WERI-Rb-1 (cell line): Measurements from ENCODE around the gene PRRG2.

Source experiments
- DNase-seq: peaks from one replicate; pipeline ENCODE4 v3.0.0-alpha.2; 2020
- H3K27ac ChIP-seq: fragments of 250-450 bp; sonication (Bioruptor Pico); 2 replicates; pipeline ENCODE4 v1.5.1; 2020; ENCODE audit warnings: mild to moderate bottlenecking, moderate library complexity
- H3K27me3 ChIP-seq: fragments of 250-450 bp; sonication (Bioruptor Pico); 2 replicates; pipeline ENCODE4 v1.5.1; 2021; ENCODE audit warnings: mild to moderate bottlenecking, low read depth, moderate library complexity; ENCODE audit not compliant: insufficient read depth, severe bottlenecking
- H3K36me3 ChIP-seq: fragments of 250-450 bp; sonication (Bioruptor Pico); 2 replicates; pipeline ENCODE4 v1.5.1; 2020; ENCODE audit warnings: mild to moderate bottlenecking, moderate library complexity
- H3K4me3 ChIP-seq: 2 replicates; pipeline ENCODE4 v1.5.1; 2011; ENCODE audit warnings: low read depth, mild to moderate bottlenecking, control low read depth, low read length
- H3K9me3 ChIP-seq: fragments of 250-450 bp; sonication (Bioruptor Pico); 2 replicates; pipeline ENCODE4 v1.5.1; 2021; ENCODE audit warnings: mild to moderate bottlenecking, moderate library complexity; ENCODE audit not compliant: severe bottlenecking
- CTCF ChIP-seq: IDR thresholded peaks from 2 replicates; pipeline ENCODE4 v1.5.1; 2011; ENCODE audit warnings: low read depth, mild to moderate bottlenecking, control low read depth, inconsistent platforms, low read length

The PRRG2 gene

DNA sequence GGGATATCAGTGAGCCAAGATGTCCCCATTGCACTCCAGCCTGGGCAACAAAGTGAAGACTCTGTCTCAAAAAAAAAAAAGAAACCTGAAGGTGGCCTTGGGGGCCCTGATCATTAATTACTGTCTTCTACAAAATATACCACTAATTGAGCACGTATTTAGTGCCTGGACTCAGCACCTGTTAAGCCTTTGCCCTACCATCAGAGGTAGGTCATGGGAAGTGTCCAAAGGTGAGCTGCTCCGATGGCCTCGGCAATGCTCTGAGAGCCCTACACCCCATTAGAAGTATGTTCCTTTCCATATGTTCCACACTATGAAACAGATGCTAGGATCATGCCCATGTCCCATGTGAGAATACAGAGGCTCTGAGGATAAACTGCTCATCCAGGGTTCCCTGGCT is 21.7 kb upstream of the PRRG2 start:
- Histone ChIP-seq H3K27me3 (no peaks in the 10 kb centered on the region), H3K9me3 (no peaks in the 10 kb centered on the region), H3K36me3 (peaks cover 48% of the 10 kb centered on the region), H3K27ac (no peak overlapping the region), H3K4me3 (no peak overlapping the region)
- no peak for DNase-seq
- no peak for TF ChIP-seq CTCF

GRCh38 chr19:49559928-49560327 is 21.2 kb upstream of the PRRG2 start:
- no peak overlapping the region for H3K27ac ChIP-seq
- H3K36me3 ChIP-seq, result peaks cover 43% of the 10 kb centered on the region
- no peaks in the 10 kb centered on the region for H3K27me3 ChIP-seq
- no peak for TF ChIP-seq CTCF
- no peaks in the 10 kb centered on the region for H3K9me3 ChIP-seq
- no peak overlapping the region for H3K4me3 ChIP-seq
- no peak for DNase-seq

DNA sequence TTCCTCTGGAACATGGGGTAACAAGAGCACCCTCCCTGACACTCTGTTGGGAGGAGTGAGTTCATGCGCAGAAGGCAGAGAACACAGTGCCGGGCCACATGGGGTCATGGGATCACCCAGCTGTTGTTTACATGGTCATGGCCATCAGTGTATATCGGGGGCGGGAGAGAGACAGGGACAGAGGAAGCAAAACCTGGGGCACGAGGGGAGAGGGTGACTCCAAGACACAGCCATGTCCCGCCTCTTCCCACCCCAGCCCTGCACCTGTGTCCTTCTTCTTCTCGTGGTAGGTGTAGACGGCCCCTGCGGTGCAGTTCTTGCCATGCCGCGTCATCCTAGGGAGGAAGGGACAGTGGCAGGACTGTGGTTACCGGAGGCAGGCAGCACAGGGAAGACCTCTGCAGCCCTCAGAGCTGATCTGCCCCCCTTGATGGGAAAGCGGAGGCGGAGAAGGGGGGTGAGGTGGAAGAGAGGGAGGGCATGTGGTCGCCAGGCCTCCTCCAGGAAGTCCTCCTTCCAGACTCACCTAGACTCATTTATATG is 20.7 kb upstream of the PRRG2 start:
- DNase-seq, result no peak
- no peaks in the 10 kb centered on the region for H3K27me3 ChIP-seq
- no peak overlapping the region for H3K27ac ChIP-seq
- no peaks in the 10 kb centered on the region for H3K9me3 ChIP-seq
- no peak overlapping the region for H3K4me3 ChIP-seq
- H3K36me3 ChIP-seq, result peaks cover 38% of the 10 kb centered on the region
- TF ChIP-seq CTCF, result no peak

GRCh38 chr19:49564616-49565045 is 16.5 kb upstream of the PRRG2 start:
- no peak overlapping the region for H3K27ac ChIP-seq
- H3K4me3 ChIP-seq, result no peak overlapping the region
- H3K27me3 ChIP-seq, result no peaks in the 10 kb centered on the region
- H3K9me3 ChIP-seq, result no peaks in the 10 kb centered on the region
- peaks cover 4% of the 10 kb centered on the region for H3K36me3 ChIP-seq
- DNase-seq, result no peak
- TF ChIP-seq CTCF, result no peak

- no peaks in the 10 kb centered on the region for H3K9me3 ChIP-seq
- peaks cover 3% of the 10 kb centered on the region; the same call in 1 of the 2 replicates for H3K36me3 ChIP-seq
- no peaks in the 10 kb centered on the region for H3K27me3 ChIP-seq
- no peak for DNase-seq
- no peak for TF ChIP-seq CTCF
- no peak overlapping the region for H3K4me3 ChIP-seq
- H3K27ac ChIP-seq, result no peak overlapping the region
These were observed 15.9 kb upstream of the PRRG2 start for GRCh38 chr19:49565261-49565660.

GRCh38 chr19:49566302-49566701 is 14.8 kb upstream of the PRRG2 start:
- H3K36me3 ChIP-seq, result peaks cover 3% of the 10 kb centered on the region; the same call in 1 of the 2 replicates
- TF ChIP-seq CTCF, result no peak
- no peak for DNase-seq
- H3K27me3 ChIP-seq, result no peaks in the 10 kb centered on the region
- no peaks in the 10 kb centered on the region for H3K9me3 ChIP-seq
- H3K27ac ChIP-seq, result no peak overlapping the region
- H3K4me3 ChIP-seq, result no peak overlapping the region
